Ishikawa (cell line): ENCODE measurements around the gene SREK1IP1.

Experiments
- CREB1 ChIP-seq: IDR thresholded peaks from 2 replicates; pipeline ENCODE4 v1.6.1; 2012; ENCODE audit warnings: low read depth
- EP300 ChIP-seq: IDR thresholded peaks from 2 replicates; pipeline ENCODE4 v1.6.1; 2012; ENCODE audit warnings: borderline replicate concordance
- MAX ChIP-seq: IDR thresholded peaks from 2 replicates; pipeline ENCODE4 v1.6.1; 2012
- TCF12 ChIP-seq: IDR thresholded peaks from 2 replicates; pipeline ENCODE4 v1.6.1; 2012; ENCODE audit warnings: low read depth
- ZBTB7A ChIP-seq: IDR thresholded peaks from 2 replicates; pipeline ENCODE4 v1.6.1; 2012; ENCODE audit warnings: low read depth
- TF ChIP-seq, protein P1 (sequence below): IDR thresholded peaks from 2 replicates; pipeline ENCODE4 v1.6.1; 2012; ENCODE audit warnings: low read depth, mild to moderate bottlenecking

DNA sequence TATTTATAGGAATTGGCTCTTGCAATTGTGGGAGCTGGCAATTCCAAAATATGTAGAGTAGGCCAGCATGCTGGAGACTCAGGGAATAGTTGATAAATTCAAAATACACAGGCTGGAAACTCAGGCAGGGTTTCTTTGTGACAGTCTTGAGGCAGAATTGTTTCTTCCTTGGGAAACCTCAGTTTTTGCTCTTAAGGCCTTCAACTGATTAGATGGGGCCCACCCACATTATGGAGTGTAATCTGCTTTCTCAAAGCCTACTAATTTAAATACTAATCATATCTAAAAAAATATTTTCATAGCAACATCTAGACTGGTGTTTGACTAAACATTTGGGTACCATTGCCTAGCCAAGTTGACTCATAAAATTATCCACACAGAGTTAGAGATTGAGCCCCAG lies 27.8 kb upstream of the SREK1IP1 start:
- TF ChIP-seq, protein P1, sequence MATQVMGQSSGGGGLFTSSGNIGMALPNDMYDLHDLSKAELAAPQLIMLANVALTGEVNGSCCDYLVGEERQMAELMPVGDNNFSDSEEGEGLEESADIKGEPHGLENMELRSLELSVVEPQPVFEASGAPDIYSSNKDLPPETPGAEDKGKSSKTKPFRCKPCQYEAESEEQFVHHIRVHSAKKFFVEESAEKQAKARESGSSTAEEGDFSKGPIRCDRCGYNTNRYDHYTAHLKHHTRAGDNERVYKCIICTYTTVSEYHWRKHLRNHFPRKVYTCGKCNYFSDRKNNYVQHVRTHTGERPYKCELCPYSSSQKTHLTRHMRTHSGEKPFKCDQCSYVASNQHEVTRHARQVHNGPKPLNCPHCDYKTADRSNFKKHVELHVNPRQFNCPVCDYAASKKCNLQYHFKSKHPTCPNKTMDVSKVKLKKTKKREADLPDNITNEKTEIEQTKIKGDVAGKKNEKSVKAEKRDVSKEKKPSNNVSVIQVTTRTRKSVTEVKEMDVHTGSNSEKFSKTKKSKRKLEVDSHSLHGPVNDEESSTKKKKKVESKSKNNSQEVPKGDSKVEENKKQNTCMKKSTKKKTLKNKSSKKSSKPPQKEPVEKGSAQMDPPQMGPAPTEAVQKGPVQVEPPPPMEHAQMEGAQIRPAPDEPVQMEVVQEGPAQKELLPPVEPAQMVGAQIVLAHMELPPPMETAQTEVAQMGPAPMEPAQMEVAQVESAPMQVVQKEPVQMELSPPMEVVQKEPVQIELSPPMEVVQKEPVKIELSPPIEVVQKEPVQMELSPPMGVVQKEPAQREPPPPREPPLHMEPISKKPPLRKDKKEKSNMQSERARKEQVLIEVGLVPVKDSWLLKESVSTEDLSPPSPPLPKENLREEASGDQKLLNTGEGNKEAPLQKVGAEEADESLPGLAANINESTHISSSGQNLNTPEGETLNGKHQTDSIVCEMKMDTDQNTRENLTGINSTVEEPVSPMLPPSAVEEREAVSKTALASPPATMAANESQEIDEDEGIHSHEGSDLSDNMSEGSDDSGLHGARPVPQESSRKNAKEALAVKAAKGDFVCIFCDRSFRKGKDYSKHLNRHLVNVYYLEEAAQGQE, result no peak
- TF ChIP-seq EP300 (no peak), CREB1 (no peak), TCF12 (no peak), MAX (no peak), ZBTB7A (no peak)
